CD14-positive monocyte (primary cell): ENCODE measurements around the gene PCGF3. TPM values are rescaled to one million over a fixed set of nuclear protein-coding genes. Genes with fewer than 3 reads are reported as not detected.
"Not testable (repeated sequence)": the region's sequence is repeated elsewhere in the genome, so short reads cannot be mapped to it uniquely, and the experiment has no call there.

ENCODE experiments used
- DNase-seq, 3 donors: peaks; one replicate each; pipeline ENCODE4 v3.0.0-alpha.2; 2011 to 2022
- H2AFZ ChIP-seq: 2 replicates; pipeline ENCODE4 v1.6.0; 2012; ENCODE audit warnings: mild to moderate bottlenecking, low read depth, low read length, inconsistent platforms; ENCODE audit not compliant: insufficient read depth, poor library complexity, severe bottlenecking
- H3K27ac ChIP-seq, 2 donors: 1 replicate in 1 of 2; 2 replicates in 1 of 2; pipeline ENCODE4 v1.5.1; 2012 to 2013; ENCODE audit warnings: low read length in 2 of 2, control low read depth in 1 of 2, inconsistent platforms in 1 of 2, low read depth in 1 of 2, mild to moderate bottlenecking in 1 of 2
- H3K27me3 ChIP-seq, 2 donors: one replicate each; pipeline versions ENCODE4 v1.6.0 to v1.6.1; 2011 to 2013; ENCODE audit warnings: low read length in 2 of 2; ENCODE audit not compliant: control insufficient read depth in 2 of 2, insufficient read depth in 2 of 2
- H3K36me3 ChIP-seq, 2 donors: replicated peaks in 1 of 2; 1 replicate in 1 of 2; 2 replicates in 1 of 2; pipeline versions ENCODE4 v1.5.1 to v1.6.1; 2012 to 2013; ENCODE audit warnings: low read length in 2 of 2, control low read depth in 1 of 2, inconsistent platforms in 1 of 2, mild to moderate bottlenecking in 1 of 2; ENCODE audit not compliant: insufficient read depth in 2 of 2, control insufficient read depth in 1 of 2
- H3K4me1 ChIP-seq, 2 donors: 1 replicate in 1 of 2; 2 replicates in 1 of 2; pipeline versions ENCODE4 v1.5.1 to v1.6.1; 2012 to 2013; ENCODE audit warnings: low read length in 2 of 2, control low read depth in 1 of 2, inconsistent platforms in 1 of 2, mild to moderate bottlenecking in 1 of 2, moderate library complexity in 1 of 2; ENCODE audit not compliant: insufficient read depth in 2 of 2, control insufficient read depth in 1 of 2
- H3K4me2 ChIP-seq: replicated peaks from 2 replicates; pipeline ENCODE3; 2012; ENCODE audit warnings: low read length, moderate library complexity, mild to moderate bottlenecking; ENCODE audit not compliant: poor library complexity, severe bottlenecking; ENCODE audit errors: extremely low read depth
- H3K4me3 ChIP-seq, 3 experiments: fragments of 200-600 bp in 1 of 3; sonication (generic) in 1 of 3; replicated peaks in 1 of 3; 1 replicate in 2 of 3; 2 replicates in 1 of 3; pipeline ENCODE4 v1.5.1; 2011 to 2013; ENCODE audit warnings: low read length in 3 of 3, mild to moderate bottlenecking in 3 of 3, control low read depth in 2 of 3, low read depth in 2 of 3, inconsistent platforms in 1 of 3, moderate library complexity in 1 of 3
- H3K79me2 ChIP-seq: 2 replicates; pipeline ENCODE4 v1.6.0; 2012; ENCODE audit warnings: mild to moderate bottlenecking, control low read depth, inconsistent platforms, low read length, moderate library complexity; ENCODE audit not compliant: insufficient read depth
- H3K9ac ChIP-seq: 2 replicates; pipeline ENCODE4 v1.6.0; 2017; ENCODE audit warnings: low read length, mild to moderate bottlenecking; ENCODE audit not compliant: insufficient read depth, poor library complexity, severe bottlenecking
- H3K9me3 ChIP-seq, 2 donors: replicated peaks in 1 of 2; 1 replicate in 1 of 2; 2 replicates in 1 of 2; pipeline versions ENCODE4 v1.5.1 to v1.6.1; 2012 to 2013; ENCODE audit warnings: low read length in 2 of 2, control low read depth in 1 of 2; ENCODE audit not compliant: control insufficient read depth in 1 of 2, insufficient read depth in 1 of 2
- H4K20me1 ChIP-seq: 2 replicates; pipeline ENCODE4 v1.6.0; 2012; ENCODE audit warnings: mild to moderate bottlenecking, low read length, control low read depth, moderate library complexity; ENCODE audit not compliant: insufficient read depth
- H3K27ac Mint-ChIP-seq, 7 donors: one replicate each; pipeline ENCODE4 v1.8.0; 2020; ENCODE audit warnings: mild to moderate bottlenecking in 7 of 7, mixed read lengths in 7 of 7, moderate library complexity in 6 of 7, inconsistent platforms in 2 of 7
- H3K27me3 Mint-ChIP-seq, 3 donors: one replicate each; pipeline ENCODE4 v1.8.0; 2021 to 2022; ENCODE audit warnings: low read depth in 3 of 3, mild to moderate bottlenecking in 3 of 3, mixed read lengths in 3 of 3, moderate library complexity in 3 of 3, inconsistent platforms in 1 of 3
- H3K36me3 Mint-ChIP-seq, 2 donors: one replicate each; pipeline ENCODE4 v1.8.0; 2020; ENCODE audit warnings: mixed read lengths in 2 of 2, inconsistent platforms in 1 of 2, mild to moderate bottlenecking in 1 of 2
- H3K4me1 Mint-ChIP-seq: one replicate; pipeline ENCODE4 v1.8.0; 2020; ENCODE audit warnings: mild to moderate bottlenecking, mixed read lengths
- H3K4me3 Mint-ChIP-seq, 2 donors: one replicate each; pipeline ENCODE4 v1.8.0; 2020; ENCODE audit warnings: mild to moderate bottlenecking in 2 of 2, mixed read lengths in 2 of 2, moderate library complexity in 1 of 2
- H3K9me3 Mint-ChIP-seq, 7 donors: one replicate each; pipeline ENCODE4 v1.8.0; 2020 to 2022; ENCODE audit warnings: mixed read lengths in 7 of 7, mild to moderate bottlenecking in 6 of 7, moderate library complexity in 6 of 7, inconsistent platforms in 2 of 7
- WGBS: methylation state at CpG from one replicate; pipeline ENCODE4 v1.1.5; 2013; ENCODE audit warnings: missing lambda C conversion rate; ENCODE audit not compliant: insufficient coverage; 5-methylcytosine and 5-hydroxymethylcytosine counted together
- intact Hi-C, 2 donors: fragments of 100-400 bp; cut with micrococcal nuclease; formaldehyde crosslinking; loops; one replicate each; pipeline versions ENCODE4 v1.15.0 to v1.15.1; 2023
- polyA plus RNA-seq, 3 donors: library from polyadenylated mRNA; depleted of rRNA in 1 of 3; unstranded in 2 of 3; stranded (reverse) in 1 of 3; fragments of 300-500 nt in 2 of 3; fragments of >200 nt in 1 of 3; fragmentation: Illumina TruSeq in 2 of 3; gene quantifications; 1 replicate in 2 of 3; 2 replicates in 1 of 3; pipeline ENCODE4 v1.2.3, GENCODE V29; 2012 to 2021
- TF ChIP-seq, protein P1 (sequence below): fragments of 200-600 bp; IDR thresholded peaks from one replicate; pipeline ENCODE4 v1.8.0; 2022; ENCODE audit warnings: antibody characterized with exemption, mild to moderate bottlenecking

PCGF3 gene
- polyA plus RNA-seq, 3 donors = 7.0 to 163 (median 8.3) TPM

DNA sequence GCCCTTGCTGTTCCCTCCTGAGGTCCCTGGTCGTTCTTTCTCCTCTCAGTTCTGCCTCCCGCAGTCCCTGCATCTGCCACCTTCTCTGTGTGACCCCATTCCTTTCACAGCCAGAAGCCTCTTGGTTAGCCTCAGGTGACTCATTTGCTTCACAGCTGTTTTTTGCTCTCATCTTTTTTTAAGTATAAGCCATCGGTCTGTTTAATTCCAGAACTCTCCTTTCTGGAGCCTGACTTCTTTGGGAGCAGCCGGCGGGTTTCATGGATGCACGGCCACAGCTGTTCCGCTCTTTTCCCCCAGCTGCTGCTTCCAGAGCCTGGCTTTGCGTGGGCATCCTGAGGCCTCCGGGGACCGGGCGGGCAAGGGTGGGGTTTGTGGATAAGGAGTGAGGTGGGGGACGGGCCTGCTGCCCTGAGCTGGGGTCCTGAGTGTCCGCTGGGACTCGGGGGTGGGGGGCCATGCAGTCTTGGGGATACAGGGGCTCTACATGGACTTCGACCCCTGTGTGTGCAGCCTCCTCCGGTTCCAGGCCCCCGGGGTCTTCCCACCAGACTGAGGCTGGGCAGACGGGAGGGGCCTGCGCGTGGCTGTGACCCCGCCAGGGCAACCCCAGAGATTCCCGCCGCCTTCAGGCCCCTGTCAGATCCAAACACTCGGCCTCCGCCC lies 46.7 kb downstream of the PCGF3 start:
- TF ChIP-seq, protein P1, sequence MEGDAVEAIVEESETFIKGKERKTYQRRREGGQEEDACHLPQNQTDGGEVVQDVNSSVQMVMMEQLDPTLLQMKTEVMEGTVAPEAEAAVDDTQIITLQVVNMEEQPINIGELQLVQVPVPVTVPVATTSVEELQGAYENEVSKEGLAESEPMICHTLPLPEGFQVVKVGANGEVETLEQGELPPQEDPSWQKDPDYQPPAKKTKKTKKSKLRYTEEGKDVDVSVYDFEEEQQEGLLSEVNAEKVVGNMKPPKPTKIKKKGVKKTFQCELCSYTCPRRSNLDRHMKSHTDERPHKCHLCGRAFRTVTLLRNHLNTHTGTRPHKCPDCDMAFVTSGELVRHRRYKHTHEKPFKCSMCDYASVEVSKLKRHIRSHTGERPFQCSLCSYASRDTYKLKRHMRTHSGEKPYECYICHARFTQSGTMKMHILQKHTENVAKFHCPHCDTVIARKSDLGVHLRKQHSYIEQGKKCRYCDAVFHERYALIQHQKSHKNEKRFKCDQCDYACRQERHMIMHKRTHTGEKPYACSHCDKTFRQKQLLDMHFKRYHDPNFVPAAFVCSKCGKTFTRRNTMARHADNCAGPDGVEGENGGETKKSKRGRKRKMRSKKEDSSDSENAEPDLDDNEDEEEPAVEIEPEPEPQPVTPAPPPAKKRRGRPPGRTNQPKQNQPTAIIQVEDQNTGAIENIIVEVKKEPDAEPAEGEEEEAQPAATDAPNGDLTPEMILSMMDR = no peak
- over 99% methylated on average over 18 of the region's 25 CpGs for whole genome bisulfite sequencing
- H3K27ac ChIP-seq = no peak overlapping the region
- Mint-ChIP-seq H3K27ac (no peak overlapping the region), H3K36me3 (peaks cover 56 to 90% of the 10 kb centered on the region in 2 donors), H3K4me3 (no peak overlapping the region), H3K4me1 (no peaks in the 10 kb centered on the region), H3K27me3 (peaks cover 0 to 2% (median 0%) of the 10 kb centered on the region in 3 donors), H3K9me3 (peaks cover 0 to 7% (median 0%) of the 10 kb centered on the region in 7 donors)
- H4K20me1 ChIP-seq = peaks cover 70% of the 10 kb centered on the region
- no peaks in the 10 kb centered on the region for H3K27me3 ChIP-seq
- no peak overlapping the region for H3K4me3 ChIP-seq
- H3K79me2 ChIP-seq = peaks cover 7% of the 10 kb centered on the region
- intact Hi-C loops = no loop called here
- H3K4me1 ChIP-seq = no peaks in the 10 kb centered on the region
- peaks cover 53 to 90% of the 10 kb centered on the region in 2 donors for H3K36me3 ChIP-seq
- H3K9ac ChIP-seq = no peak overlapping the region
- H3K4me2 ChIP-seq = no peak overlapping the region
- no peaks in the 10 kb centered on the region for H3K9me3 ChIP-seq
- DNase-seq = no peak
- no peak overlapping the region for H2AFZ ChIP-seq

DNA sequence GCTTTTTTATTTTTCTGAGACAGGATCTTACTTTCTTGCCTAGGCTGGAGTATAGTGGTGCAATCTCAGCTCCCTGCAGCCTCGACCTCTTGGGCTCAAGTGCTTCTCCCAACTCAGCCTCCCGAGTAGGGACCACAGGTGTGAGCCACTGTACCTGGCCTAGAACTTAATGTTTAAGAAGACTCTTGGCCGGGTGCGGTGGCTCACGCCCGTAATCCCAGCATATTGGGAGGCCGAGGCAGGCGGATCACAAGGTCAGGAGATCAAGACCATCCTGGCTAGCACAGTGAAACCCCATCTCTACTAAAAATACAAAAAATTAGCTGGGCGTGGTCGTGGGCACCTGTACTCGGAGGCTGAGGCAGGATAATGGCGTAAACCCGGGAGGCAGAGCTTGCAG lies 47.6 kb downstream of the PCGF3 start:
- not testable (repeated sequence) for DNase-seq, H3K27me3 Mint-ChIP-seq, H3K4me2 ChIP-seq

More for the DNA sequence above, 47.6 kb downstream of the PCGF3 start:
- H2AFZ ChIP-seq, H3K9me3 ChIP-seq, H3K4me1 ChIP-seq, H3K27ac ChIP-seq, H3K9ac ChIP-seq, H3K27ac Mint-ChIP-seq, H3K4me3 Mint-ChIP-seq, H3K79me2 ChIP-seq, H3K9me3 Mint-ChIP-seq, H3K27me3 ChIP-seq, H3K4me1 Mint-ChIP-seq, H3K4me3 ChIP-seq, intact Hi-C loops: not testable (repeated sequence)
- Histone ChIP-seq H4K20me1 (peaks cover 73% of the 10 kb centered on the region), H3K36me3 (peaks cover 49 to 89% of the 10 kb centered on the region in 2 donors)
- H3K36me3 Mint-ChIP-seq = peaks cover 51 to 91% of the 10 kb centered on the region in 2 donors
- over 99% methylated on average over 9 of the region's 13 CpGs for WGBS
